A673 (cell line): Measurements from ENCODE around the gene OLIG2.

Source experiments
- EZH2 ChIP-seq: fragments of 200-600 bp; sonication (generic); IDR thresholded peaks from 2 replicates; pipeline ENCODE4 v1.6.1; 2017; ENCODE audit warnings: borderline replicate concordance, low read depth, mild to moderate bottlenecking, mixed read lengths, antibody characterized with exemption, low read length; ENCODE audit not compliant: poor library complexity, severe bottlenecking
- TF ChIP-seq, protein P1 (sequence below): fragments of 300-800, 200-600 bp; sonication (generic); conservative IDR thresholded peaks from 2 replicates; pipeline ENCODE4 v1.5.1; 2017; ENCODE audit warnings: low read depth, mild to moderate bottlenecking, antibody characterized with exemption, low read length, moderate library complexity, mixed read lengths

DNA sequence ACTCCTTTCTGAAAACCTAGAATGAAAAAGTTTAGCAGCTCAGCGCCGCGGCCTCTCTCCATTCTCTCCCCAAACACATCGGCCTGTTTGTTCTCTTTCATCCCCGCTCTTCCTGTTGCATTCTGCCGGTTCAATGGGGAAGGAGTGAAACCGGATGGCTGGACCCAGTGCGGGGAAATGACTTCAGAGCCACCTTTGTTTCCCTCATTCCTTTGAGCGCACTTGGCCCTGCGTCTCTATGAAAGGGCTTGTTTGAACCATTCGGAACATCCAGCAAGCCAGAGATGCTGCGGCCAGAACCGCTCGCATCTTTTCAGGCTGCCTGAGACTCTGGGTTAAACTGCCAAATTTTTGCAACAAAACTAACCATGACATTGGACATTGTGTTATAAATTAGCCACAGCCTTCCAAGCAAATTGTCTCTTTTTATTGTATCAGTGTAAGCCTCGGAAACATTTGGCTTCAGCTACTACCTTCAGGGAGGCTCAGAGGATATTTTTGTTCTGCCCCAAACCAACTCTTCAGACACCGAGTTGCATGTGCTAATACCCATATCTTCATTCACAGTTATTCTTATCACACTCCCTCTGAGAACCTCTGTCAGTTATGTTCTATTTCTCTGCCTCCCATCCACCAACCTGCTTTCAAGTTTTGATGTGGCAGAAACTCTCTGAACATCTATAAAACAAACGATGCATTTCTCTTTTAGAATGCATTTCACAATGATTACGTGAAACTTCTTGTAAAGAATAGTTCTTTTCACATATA, 39.1 kb downstream of the OLIG2 start:
- TF ChIP-seq, protein P1, sequence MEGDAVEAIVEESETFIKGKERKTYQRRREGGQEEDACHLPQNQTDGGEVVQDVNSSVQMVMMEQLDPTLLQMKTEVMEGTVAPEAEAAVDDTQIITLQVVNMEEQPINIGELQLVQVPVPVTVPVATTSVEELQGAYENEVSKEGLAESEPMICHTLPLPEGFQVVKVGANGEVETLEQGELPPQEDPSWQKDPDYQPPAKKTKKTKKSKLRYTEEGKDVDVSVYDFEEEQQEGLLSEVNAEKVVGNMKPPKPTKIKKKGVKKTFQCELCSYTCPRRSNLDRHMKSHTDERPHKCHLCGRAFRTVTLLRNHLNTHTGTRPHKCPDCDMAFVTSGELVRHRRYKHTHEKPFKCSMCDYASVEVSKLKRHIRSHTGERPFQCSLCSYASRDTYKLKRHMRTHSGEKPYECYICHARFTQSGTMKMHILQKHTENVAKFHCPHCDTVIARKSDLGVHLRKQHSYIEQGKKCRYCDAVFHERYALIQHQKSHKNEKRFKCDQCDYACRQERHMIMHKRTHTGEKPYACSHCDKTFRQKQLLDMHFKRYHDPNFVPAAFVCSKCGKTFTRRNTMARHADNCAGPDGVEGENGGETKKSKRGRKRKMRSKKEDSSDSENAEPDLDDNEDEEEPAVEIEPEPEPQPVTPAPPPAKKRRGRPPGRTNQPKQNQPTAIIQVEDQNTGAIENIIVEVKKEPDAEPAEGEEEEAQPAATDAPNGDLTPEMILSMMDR, result no peak
- peak; percentile 86 for TF ChIP-seq EZH2
